Measurements from ENCODE around the gene MRPL53. TPM values are rescaled to one million over a fixed set of nuclear protein-coding genes. Genes with fewer than 3 reads are reported as not detected.

MRPL53 gene
- total RNA-seq, 1 donor from 2014 or later, result 61.3 TPM

DNA sequence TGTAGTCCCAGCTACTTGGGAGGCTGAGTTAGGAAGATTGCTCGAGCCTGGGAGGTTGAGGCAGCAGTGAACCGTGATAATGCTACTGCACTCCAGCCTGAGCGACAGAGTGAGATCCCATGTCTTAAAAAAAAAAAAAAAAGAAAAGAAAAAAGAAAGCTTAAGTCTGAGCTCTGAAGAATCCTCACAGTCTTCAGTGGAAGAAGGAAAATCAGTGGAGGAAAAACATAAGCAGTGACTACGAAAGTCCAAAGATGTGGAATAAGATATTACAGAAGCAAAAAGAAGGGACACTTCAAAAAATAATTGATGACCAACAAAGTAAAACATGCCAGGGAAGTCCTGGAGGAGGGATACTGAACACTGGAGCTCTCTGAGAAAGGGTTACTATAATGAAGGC is 37.8 kb upstream of the MRPL53 start:
- H3K9me3 Mint-ChIP-seq (ENCODE audit: low read depth), result no peaks in the 10 kb centered on the region
- peaks cover 18% of the 10 kb centered on the region for H3K4me1 Mint-ChIP-seq (ENCODE audit: low read depth)
- H3K36me3 Mint-ChIP-seq (ENCODE audit: insufficient read depth), result peaks cover 1% of the 10 kb centered on the region
- H3K27me3 Mint-ChIP-seq, result peaks cover 47% of the 10 kb centered on the region
- TF ChIP-seq, protein P1, sequence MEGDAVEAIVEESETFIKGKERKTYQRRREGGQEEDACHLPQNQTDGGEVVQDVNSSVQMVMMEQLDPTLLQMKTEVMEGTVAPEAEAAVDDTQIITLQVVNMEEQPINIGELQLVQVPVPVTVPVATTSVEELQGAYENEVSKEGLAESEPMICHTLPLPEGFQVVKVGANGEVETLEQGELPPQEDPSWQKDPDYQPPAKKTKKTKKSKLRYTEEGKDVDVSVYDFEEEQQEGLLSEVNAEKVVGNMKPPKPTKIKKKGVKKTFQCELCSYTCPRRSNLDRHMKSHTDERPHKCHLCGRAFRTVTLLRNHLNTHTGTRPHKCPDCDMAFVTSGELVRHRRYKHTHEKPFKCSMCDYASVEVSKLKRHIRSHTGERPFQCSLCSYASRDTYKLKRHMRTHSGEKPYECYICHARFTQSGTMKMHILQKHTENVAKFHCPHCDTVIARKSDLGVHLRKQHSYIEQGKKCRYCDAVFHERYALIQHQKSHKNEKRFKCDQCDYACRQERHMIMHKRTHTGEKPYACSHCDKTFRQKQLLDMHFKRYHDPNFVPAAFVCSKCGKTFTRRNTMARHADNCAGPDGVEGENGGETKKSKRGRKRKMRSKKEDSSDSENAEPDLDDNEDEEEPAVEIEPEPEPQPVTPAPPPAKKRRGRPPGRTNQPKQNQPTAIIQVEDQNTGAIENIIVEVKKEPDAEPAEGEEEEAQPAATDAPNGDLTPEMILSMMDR (IDR thresholded peaks at IDR 0.05; ENCODE audit: unreplicated experiment), result no peak
- H3K27ac Mint-ChIP-seq, result no peak overlapping the region
- no peak overlapping the region for H3K4me3 Mint-ChIP-seq (ENCODE audit: low read depth)
- DNase-seq (ENCODE audit: low spot score, unreplicated experiment), result no peak

DNA sequence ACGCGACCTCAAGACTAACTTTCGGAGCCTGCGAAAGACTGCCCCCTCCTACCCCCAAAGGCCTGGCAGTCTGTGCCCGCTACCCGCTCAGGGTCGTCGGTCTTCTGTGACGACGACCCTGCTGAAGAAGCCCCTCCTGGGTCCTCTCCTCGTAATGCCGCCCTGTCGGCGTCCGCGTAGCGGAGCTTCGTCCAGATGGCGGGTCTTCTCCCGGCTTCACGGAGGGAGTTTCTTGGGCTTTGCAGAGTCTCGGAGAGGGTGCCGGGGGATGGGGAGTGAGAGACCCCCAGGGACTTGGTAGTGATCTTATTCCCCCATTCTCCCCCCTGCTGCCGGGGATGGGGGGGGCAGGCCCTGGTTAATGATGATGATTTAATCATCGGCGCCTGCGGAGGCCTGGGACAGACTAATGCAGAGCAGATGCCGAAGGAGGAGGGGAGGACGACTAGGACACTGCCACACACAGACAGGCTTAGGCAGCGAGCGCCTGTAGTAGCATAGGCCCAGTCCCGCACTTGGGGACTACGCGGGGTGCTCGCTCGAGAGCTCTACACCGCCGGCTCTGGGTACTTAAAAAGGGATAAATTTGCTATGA is 35.5 kb upstream of the MRPL53 start:
- peak overlapping the region; percentile 99 for H3K4me3 Mint-ChIP-seq (ENCODE audit: low read depth)
- H3K27ac Mint-ChIP-seq, result peak overlapping the region; percentile 100

DNA sequence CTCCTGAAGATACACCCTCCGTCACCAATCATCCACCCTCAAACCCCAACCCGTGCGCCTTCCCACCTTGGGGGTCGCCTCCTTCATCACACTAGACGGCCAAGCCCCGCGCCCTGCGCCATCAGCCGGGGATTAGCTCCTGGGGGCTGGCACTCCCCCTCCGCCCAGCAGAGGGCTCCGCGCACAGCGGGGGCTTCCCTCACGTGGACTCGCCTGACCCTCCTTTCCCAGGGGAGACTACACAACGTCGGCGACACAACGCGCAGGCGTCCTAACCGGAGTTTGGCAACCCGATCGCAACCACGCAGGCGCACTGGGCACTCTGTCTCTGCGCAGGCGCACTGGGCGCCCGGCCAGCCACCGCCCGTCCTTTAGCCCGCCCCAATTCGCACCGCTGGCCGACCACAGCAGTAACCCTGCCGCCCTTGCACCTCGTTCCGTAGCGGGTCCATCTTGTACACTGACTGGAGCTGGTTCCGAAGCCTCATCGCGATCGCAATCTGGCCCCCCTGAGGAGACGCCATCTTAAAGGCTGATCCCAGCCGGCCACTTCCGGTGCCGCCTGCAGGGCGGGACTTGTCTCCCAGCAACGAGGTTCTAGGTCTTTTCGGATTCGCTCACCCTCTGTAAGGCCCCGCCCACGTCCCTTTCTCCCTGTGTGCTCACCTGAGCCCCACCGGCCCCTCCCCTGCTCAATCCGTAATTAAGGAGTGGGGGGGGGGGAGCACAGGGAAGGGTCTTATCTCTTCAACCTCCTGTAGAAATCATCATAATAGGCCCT is 34.9 kb upstream of the MRPL53 start, which contains the start of gene PCGF1:
Gene PCGF1, minus strand, starts transcription at position 551 of the 781 bp plus-strand sequence. Its CDS starts 27 bp downstream, at position 524.
- no peaks in the 10 kb centered on the region for H3K9me3 Mint-ChIP-seq (ENCODE audit: low read depth)
- peaks cover 29% of the 10 kb centered on the region for H3K4me1 Mint-ChIP-seq (ENCODE audit: low read depth)
- H3K4me3 Mint-ChIP-seq (ENCODE audit: low read depth), result peak within 1 kb of the TSS; percentile 99
- peak; percentile 94 for DNase-seq (ENCODE audit: low spot score, unreplicated experiment)
- peak within 1 kb of the TSS; percentile 100 for H3K27ac Mint-ChIP-seq
- peaks cover 12% of the 10 kb centered on the region for H3K36me3 Mint-ChIP-seq (ENCODE audit: insufficient read depth)
- TF ChIP-seq, protein P1 (IDR thresholded peaks at IDR 0.05; ENCODE audit: unreplicated experiment), result peak; percentile 65
- H3K27me3 Mint-ChIP-seq, result peaks cover 29% of the 10 kb centered on the region

More for the DNA sequence above, 35.5 kb upstream of the MRPL53 start:
- Mint-ChIP-seq H3K4me1 (ENCODE audit: low read depth) (peaks cover 27% of the 10 kb centered on the region), H3K9me3 (ENCODE audit: low read depth) (no peaks in the 10 kb centered on the region), H3K27me3 (peaks cover 36% of the 10 kb centered on the region), H3K36me3 (ENCODE audit: insufficient read depth) (peaks cover 12% of the 10 kb centered on the region)
- no peak for DNase-seq (ENCODE audit: low spot score, unreplicated experiment)
- TF ChIP-seq, protein P1 (IDR thresholded peaks at IDR 0.05; ENCODE audit: unreplicated experiment), result no peak

DNA sequence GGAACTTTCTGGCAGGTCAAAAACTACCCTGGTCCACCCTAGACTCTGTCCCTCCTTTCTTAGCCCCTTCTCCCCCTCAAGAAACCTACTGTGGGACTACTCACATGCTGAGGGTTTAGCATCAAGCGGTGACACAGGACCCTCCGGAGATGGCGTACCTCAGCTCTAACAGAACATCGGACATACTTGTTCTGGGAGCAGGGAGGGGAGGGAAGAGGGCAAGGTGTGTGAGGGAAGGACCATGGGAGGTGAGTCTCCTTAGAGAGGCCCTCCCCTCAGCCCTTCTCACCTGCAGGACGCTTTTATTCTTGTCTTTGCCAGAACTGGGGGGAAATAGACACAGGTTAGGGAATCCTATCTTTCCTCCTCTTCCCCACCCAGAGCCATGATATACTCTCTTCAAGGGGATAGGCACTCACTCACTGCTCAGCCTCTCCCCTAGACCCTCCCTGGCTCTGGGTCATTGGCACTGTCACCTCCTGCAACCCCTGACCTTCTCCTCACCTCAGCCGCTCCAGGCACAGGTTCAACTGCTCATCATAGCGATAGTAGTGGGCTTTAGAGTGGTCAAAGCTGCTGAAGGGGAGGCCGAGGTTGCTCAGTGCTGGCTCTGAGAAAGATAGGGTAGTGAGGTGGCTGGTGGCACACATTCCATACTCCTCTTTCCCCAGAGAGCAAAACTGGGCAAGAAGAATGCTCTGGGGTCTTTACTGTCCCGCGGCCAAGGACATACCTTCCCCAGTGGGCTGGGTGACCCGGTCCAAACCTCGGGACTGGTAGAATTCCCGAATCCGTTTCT is 33.2 kb upstream of the MRPL53 start:
- H3K9me3 Mint-ChIP-seq (ENCODE audit: low read depth), result no peaks in the 10 kb centered on the region
- TF ChIP-seq, protein P1 (IDR thresholded peaks at IDR 0.05; ENCODE audit: unreplicated experiment), result no peak
- peak overlapping the region; percentile 16 for H3K4me3 Mint-ChIP-seq (ENCODE audit: low read depth)
- H3K27me3 Mint-ChIP-seq, result peaks cover 16% of the 10 kb centered on the region
- DNase-seq (ENCODE audit: low spot score, unreplicated experiment), result no peak
- H3K36me3 Mint-ChIP-seq (ENCODE audit: insufficient read depth), result peaks cover 12% of the 10 kb centered on the region
- H3K27ac Mint-ChIP-seq, result peak overlapping the region; percentile 54
- peaks cover 38% of the 10 kb centered on the region for H3K4me1 Mint-ChIP-seq (ENCODE audit: low read depth)

DNA sequence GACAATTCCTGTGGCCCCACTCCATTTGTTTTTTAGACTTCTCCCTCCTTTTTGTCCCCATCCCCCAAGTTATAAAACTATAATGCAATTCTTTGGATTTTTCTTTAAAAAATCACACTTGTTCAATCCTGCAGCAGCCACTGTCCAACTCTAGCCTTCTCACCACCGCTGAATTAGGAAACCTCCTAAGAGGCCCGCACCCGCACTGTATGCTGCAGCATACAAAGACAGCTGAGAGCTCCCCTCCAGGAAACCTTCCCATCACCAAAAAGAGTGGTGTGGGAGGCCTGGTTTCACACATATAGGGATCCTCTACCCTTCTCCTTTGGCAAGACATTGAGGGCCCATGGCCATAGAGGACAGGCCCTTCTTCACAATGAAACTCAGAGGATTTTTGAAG is 32.1 kb upstream of the MRPL53 start:
- no peak for DNase-seq (ENCODE audit: low spot score, unreplicated experiment)
- TF ChIP-seq, protein P1 (IDR thresholded peaks at IDR 0.05; ENCODE audit: unreplicated experiment), result no peak
- peaks cover 41% of the 10 kb centered on the region for H3K4me1 Mint-ChIP-seq (ENCODE audit: low read depth)
- peak overlapping the region; percentile 77 for H3K4me3 Mint-ChIP-seq (ENCODE audit: low read depth)
- peak overlapping the region; percentile 62 for H3K27ac Mint-ChIP-seq
- no peaks in the 10 kb centered on the region for H3K9me3 Mint-ChIP-seq (ENCODE audit: low read depth)
- peaks cover 13% of the 10 kb centered on the region for H3K27me3 Mint-ChIP-seq
- peaks cover 12% of the 10 kb centered on the region for H3K36me3 Mint-ChIP-seq (ENCODE audit: insufficient read depth)
